ENCODE data around the gene COMMD7. TPM values are rescaled to one million over a fixed set of nuclear protein-coding genes. Genes with fewer than 3 reads are reported as not detected.

The COMMD7 gene
- total RNA-seq, 6 experiments from 2014 or later, result 45.4 to 58.4 (median 51.5) TPM

DNA sequence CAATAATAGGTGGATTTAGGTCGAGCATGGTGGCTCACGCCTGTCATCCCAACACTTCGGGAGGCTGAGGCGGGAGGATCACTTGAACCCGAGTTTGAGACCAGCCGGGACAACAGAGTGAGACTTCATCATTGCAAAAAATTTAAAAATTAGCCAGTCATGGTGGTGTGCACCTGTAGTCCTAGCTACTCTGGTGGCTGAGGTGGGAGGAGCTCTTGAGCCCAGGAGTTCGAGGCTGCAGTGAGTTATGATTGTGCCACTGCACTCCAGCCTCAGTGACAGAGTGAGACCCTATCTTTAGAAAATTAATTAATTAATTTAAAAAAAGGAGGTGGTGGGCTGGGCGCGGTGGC is 56.1 kb downstream of the COMMD7 start:
- no peak overlapping the region for H3K27ac Mint-ChIP-seq
- peaks cover 4% of the 10 kb centered on the region for H3K27me3 Mint-ChIP-seq (ENCODE audit: insufficient read depth)
- no peaks in the 10 kb centered on the region for H3K36me3 Mint-ChIP-seq (ENCODE audit: low read depth)
- peaks cover 13% of the 10 kb centered on the region for H3K4me1 Mint-ChIP-seq (ENCODE audit: low read depth)
- H3K9me3 Mint-ChIP-seq, result no peaks in the 10 kb centered on the region
- TF ChIP-seq, protein P1, sequence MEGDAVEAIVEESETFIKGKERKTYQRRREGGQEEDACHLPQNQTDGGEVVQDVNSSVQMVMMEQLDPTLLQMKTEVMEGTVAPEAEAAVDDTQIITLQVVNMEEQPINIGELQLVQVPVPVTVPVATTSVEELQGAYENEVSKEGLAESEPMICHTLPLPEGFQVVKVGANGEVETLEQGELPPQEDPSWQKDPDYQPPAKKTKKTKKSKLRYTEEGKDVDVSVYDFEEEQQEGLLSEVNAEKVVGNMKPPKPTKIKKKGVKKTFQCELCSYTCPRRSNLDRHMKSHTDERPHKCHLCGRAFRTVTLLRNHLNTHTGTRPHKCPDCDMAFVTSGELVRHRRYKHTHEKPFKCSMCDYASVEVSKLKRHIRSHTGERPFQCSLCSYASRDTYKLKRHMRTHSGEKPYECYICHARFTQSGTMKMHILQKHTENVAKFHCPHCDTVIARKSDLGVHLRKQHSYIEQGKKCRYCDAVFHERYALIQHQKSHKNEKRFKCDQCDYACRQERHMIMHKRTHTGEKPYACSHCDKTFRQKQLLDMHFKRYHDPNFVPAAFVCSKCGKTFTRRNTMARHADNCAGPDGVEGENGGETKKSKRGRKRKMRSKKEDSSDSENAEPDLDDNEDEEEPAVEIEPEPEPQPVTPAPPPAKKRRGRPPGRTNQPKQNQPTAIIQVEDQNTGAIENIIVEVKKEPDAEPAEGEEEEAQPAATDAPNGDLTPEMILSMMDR (IDR thresholded peaks at IDR 0.05), result no peak
- DNase-seq, result no peak
- no peak overlapping the region for H3K4me3 Mint-ChIP-seq

DNA sequence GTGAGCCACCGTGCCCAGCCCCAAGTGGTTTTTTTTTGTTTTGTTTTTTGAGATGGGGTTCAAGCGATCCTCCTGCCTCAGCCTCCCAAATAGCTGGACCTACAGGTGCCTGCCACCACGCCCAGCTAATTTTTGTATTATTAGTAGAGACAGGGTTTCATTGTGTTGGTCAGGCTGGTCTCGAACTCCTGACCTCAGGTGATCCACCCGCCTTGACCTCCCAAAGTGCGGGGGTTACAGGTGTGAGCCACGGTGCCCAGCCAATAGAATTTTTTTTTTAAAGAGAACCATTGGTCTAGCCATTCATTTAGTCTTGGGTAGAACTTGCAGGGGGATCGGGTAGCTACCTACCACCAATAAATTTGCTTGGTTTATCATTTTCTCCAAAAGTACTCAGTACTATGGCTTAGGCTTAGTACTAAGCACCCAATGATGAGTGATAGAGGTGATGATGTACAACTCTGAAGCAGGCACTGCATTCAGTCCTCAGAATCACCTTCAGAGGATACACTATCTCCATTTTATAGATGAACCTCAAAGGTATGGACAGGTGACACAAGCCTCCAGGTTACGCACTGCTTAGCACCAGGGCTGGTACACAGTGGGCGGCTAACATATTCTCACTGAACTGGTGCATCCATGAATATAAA is 56.6 kb downstream of the COMMD7 start:
- peaks cover 4% of the 10 kb centered on the region for H3K27me3 Mint-ChIP-seq (ENCODE audit: insufficient read depth)
- no peaks in the 10 kb centered on the region for H3K9me3 Mint-ChIP-seq
- TF ChIP-seq, protein P1 (IDR thresholded peaks at IDR 0.05), result no peak
- no peak overlapping the region for H3K4me3 Mint-ChIP-seq
- no peak for DNase-seq
- no peaks in the 10 kb centered on the region for H3K36me3 Mint-ChIP-seq (ENCODE audit: low read depth)
- peaks cover 15% of the 10 kb centered on the region for H3K4me1 Mint-ChIP-seq (ENCODE audit: low read depth)
- peak overlapping the region; percentile 89; the same call in 1 of the 2 replicates for H3K27ac Mint-ChIP-seq

GRCh38 chr20:32685541-32686529 is 57.4 kb downstream of the COMMD7 start:
- Mint-ChIP-seq H3K4me3 (peak overlapping the region; percentile 52), H3K36me3 (ENCODE audit: low read depth) (no peaks in the 10 kb centered on the region), H3K27me3 (ENCODE audit: insufficient read depth) (peaks cover 4% of the 10 kb centered on the region), H3K9me3 (no peaks in the 10 kb centered on the region), H3K27ac (peak overlapping the region; percentile 89), H3K4me1 (ENCODE audit: low read depth) (peaks cover 24% of the 10 kb centered on the region)
- peak; percentile 86 for DNase-seq
- TF ChIP-seq, protein P1 (IDR thresholded peaks at IDR 0.05), result no peak

GRCh38 chr20:32682508-32682987 is 60.7 kb downstream of the COMMD7 start:
- TF ChIP-seq, protein P1 (IDR thresholded peaks at IDR 0.05), result no peak
- no peak overlapping the region for H3K27ac Mint-ChIP-seq
- H3K4me3 Mint-ChIP-seq, result no peak overlapping the region
- H3K9me3 Mint-ChIP-seq, result no peaks in the 10 kb centered on the region
- H3K36me3 Mint-ChIP-seq (ENCODE audit: low read depth), result no peaks in the 10 kb centered on the region
- DNase-seq, result no peak
- H3K4me1 Mint-ChIP-seq (ENCODE audit: low read depth), result peaks cover 27% of the 10 kb centered on the region
- H3K27me3 Mint-ChIP-seq (ENCODE audit: insufficient read depth), result peaks cover 4% of the 10 kb centered on the region

- no peaks in the 10 kb centered on the region for H3K36me3 Mint-ChIP-seq (ENCODE audit: low read depth)
- TF ChIP-seq, protein P1 (IDR thresholded peaks at IDR 0.05), result no peak
- H3K9me3 Mint-ChIP-seq, result no peaks in the 10 kb centered on the region
- H3K4me3 Mint-ChIP-seq, result no peak overlapping the region
- peaks cover 27% of the 10 kb centered on the region for H3K4me1 Mint-ChIP-seq (ENCODE audit: low read depth)
- DNase-seq, result no peak
- H3K27ac Mint-ChIP-seq, result peak overlapping the region; percentile 32; the same call in 1 of the 2 replicates
- H3K27me3 Mint-ChIP-seq (ENCODE audit: insufficient read depth), result peaks cover 4% of the 10 kb centered on the region
Observed at GRCh38 chr20:32681175-32682084, 61.8 kb downstream of the COMMD7 start.
